Retinal pigment epithelial cell (primary cell): ENCODE measurements around the gene ERMP1.

ENCODE experiments used
- DNase-seq: peaks from one replicate; pipeline ENCODE4 v3.0.0-alpha.2; 2010; ENCODE audit warnings: low read depth
- H3K4me3 ChIP-seq: 2 replicates; pipeline ENCODE4 v1.5.1; 2011; ENCODE audit warnings: mild to moderate bottlenecking, low read length, control low read depth, moderate library complexity
- CTCF ChIP-seq: conservative IDR thresholded peaks from 2 replicates; pipeline ENCODE4 v1.5.1; 2011; ENCODE audit warnings: low read depth, low read length, control low read depth, inconsistent platforms

Gene ERMP1

GRCh38 chr9:5866685-5867084 lies 33.8 kb upstream of the ERMP1 start:
- H3K4me3 ChIP-seq = no peak overlapping the region
- TF ChIP-seq CTCF = no peak
- DNase-seq = no peak

- no peak for TF ChIP-seq CTCF
- DNase-seq = no peak
- H3K4me3 ChIP-seq = no peak overlapping the region
Measured at GRCh38 chr9:5866272-5866671, 33.4 kb upstream of the ERMP1 start.

GRCh38 chr9:5864446-5864845 lies 31.5 kb upstream of the ERMP1 start:
- no peak for DNase-seq
- no peak overlapping the region for H3K4me3 ChIP-seq
- no peak for TF ChIP-seq CTCF

- TF ChIP-seq CTCF = no peak
- H3K4me3 ChIP-seq = no peak overlapping the region
- DNase-seq = no peak
Measured at GRCh38 chr9:5863092-5863746, 30.3 kb upstream of the ERMP1 start.

- no peak overlapping the region for H3K4me3 ChIP-seq
- TF ChIP-seq CTCF = no peak
Measured at GRCh38 chr9:5858833-5859232, 25.9 kb upstream of the ERMP1 start.

GRCh38 chr9:5857928-5858327 lies 25.0 kb upstream of the ERMP1 start:
- DNase-seq = no peak
- no peak overlapping the region for H3K4me3 ChIP-seq

More at GRCh38 chr9:5858833-5859232, 25.9 kb upstream of the ERMP1 start:
- no peak for DNase-seq

More at GRCh38 chr9:5857928-5858327, 25.0 kb upstream of the ERMP1 start:
- TF ChIP-seq CTCF = no peak
